ENCODE measurements around the gene BSND.
"Not testable (repeated sequence)": the region's sequence is repeated elsewhere in the genome, so short reads cannot be mapped to it uniquely, and the experiment has no call there.

BSND gene
- 0 to 0.13 reads per million in 2 donors for total RNA-seq

DNA sequence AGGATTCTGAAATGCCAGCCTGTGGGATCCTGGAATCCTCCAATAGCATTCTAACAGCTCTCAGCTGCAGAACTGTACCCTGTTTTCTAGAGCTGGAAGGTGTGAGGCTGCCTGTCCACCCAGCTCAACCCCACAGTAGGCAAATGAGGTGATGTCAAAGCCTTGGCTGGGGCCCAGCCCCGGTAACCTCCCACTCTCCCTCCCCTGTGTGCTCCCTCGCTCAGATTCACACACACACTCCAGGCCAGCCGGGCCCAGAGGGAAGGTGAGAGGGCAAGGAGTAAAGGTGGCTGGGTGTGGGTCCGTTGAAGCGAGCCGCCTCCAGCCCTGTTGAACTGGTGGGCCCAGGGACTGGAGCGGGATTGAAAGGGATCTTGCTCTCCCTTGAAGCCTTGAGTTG lies at the start of gene BSND:
Gene BSND, plus strand, starts transcription at position 257 of the 400 bp plus-strand sequence. CDS start 254 bp downstream, outside the sequence.
- no peak for DNase-seq

DNA sequence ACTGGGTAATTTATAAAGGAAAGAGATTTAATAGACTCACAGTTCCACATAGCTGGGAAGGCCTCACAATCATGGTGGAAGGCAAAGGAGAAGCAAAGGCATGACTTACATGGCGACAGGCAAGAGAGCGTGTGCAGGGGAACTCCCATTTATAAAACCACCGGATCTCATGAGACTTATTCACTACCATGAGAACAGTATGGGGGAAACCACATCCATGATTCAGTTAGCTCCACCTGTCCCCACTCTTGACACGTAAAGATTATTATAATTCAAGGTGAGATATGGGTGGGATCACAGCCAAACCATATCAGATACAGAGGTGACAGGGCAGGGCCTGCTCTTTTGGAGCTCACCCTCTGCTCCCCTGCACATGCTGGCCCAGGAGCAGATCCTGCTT lies 49.7 kb upstream of the BSND start:
- DNase-seq, result peak in 2 of 5 experiments; percentile 9 to 50

GRCh38 chr1:54950006-54950368 lies 48.7 kb upstream of the BSND start:
- no peak for DNase-seq

DNA sequence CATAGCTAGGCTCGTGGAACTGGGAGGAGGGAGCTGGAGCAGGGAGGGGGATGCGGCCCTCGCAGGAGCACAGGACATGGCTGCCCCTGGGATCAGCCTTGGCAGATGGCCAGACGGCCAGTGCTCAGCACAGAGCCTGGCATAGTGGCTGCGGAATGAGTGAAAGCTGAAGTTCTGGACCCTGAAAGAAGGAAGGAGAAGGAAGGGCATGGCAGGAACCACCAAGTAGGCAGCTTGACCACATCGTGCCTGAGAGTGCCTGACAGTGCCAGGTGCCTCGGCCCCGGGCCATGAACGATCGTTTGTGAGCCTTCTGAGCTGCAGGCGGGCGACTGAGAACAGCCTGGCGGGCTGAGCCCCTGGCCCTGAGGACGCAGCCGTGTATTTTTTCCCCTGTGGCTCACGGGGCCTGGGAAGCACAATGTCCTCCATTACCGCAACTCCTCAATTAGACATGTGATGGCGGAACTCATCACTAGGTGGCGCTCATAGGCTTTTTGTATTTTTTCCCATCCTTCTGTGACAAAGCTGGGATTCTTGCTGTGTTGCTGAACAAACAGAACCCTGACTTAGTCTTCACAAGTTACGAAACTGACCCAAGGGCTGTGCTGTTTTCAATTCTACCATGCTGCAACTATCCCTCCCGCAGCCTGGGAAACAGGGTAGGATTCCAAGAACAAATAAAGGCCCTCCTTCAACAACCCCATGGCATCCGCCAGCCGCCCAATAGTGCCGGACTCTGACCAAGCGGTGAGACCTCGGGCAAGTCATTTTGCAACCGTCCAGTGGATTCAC lies 48.2 kb upstream of the BSND start:
- DNase-seq, result peak in 4 of 5 experiments; percentile 14 to 56 (median 19)

GRCh38 chr1:54951810-54952226 lies 46.9 kb upstream of the BSND start:
- DNase-seq, result no peak

DNA sequence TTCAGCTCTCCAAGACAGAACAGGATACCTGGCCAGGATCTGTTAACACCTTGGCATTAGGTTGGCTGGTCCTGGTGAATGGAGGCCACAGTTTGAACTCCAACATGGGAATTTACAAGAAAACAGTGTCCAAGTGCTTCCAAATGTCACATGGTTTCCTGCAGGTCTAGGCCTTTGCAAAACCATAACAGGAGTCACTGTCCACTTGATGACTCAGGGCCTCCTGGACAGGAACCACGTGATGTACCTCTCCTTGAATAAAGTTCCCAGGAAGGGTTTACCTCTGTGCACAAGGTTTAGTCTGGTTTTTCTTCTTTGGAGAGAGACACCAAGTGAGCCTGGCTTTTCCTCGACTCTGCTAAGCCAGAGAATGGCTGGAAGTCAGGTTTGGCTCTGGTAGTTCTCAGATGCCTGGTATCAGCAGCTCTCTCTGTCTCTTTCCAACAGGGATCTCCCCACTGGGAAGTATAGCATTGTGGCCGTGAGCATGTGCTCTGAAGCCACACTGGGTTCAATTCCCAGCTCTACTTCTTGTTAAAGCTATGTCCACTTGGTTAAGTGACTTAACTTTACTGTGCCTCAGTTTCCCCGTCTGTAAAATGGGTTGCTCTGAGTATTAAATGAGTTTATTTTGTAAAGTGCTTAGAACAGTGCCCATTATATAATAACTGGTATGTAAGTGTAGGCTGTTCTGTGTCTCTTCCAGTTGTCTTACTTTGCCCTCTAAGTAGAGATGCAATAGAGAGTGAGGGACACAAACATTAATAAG lies 45.6 kb upstream of the BSND start:
- DNase-seq, result no peak

DNA sequence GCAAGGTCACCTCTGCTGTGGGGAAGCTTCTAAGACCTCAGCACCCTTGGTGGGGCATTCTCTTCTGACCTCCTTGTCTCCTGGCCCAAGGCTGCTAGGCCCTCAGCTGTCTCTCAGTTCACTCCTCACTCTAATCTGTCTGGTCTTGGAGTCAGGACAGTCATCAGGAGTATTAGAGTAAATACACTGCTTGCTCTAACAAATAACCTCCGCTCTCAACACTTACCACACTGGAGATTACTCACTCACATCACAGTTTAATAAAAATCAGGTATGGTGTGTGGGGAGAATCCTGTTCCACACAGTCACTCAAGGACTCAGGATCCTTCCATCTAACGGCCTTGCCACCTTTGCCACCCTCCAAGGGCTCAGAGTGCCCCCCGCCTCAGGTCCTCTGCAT lies 44.9 kb upstream of the BSND start:
- no peak for DNase-seq

GRCh38 chr1:54955359-54955758 lies 43.4 kb upstream of the BSND start:
- DNase-seq, result no peak

GRCh38 chr1:54956726-54957125 lies 42.0 kb upstream of the BSND start:
- DNase-seq, result no peak

DNA sequence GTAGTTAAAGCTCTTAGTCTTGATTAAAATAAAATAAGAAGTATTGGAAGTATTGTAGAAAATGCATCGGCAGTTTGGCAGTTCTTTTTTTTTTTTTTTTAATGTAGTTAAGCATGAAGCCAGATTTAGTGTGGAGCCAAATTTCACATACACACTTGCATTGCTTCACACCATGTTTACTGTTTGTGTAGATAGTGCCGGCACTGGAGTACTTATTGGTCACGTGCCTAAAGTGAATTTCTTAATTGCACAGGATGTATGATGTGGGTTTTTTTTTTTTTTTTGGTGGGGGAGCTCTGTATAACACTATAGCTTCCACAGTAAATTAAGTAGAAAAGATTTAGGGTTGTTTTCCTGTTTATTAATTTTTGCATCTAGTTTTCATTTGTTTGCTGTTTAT lies 39.5 kb upstream of the BSND start:
- DNase-seq, result no peak

DNA sequence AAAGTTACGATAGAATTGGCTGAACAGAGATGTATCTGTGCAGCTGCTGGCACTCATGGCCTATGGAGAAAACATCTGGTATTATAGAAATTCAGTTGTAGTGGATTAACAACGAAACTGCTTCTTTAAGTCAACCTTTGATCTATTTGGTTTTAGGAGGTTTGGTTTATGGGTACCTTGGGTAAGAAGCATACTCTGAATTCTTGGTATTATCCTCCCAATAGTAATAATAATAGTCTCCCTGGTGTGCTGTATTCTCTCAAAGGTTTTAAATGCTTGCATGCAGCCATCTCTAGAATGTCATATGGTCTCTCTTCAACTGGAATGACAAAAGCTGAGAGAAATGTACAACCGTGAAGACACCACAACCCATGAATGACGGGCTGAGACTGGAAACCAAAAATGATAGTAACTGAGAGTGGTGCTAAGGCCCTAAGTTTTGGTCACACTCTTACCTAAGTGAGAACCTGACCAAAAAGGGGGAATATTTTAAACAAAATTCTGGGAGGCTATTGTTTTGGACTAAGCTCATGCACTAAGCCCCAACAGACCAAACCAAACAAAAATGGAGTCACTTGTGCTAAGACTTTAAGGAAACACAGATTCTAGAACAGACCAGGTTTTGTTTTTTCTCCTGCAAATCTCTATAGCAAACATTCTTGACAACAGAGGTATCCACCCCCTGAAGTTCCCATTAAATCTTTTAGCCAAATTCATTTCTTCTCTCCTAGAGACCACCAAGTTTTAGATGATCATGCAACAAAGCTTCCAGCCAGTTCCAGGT lies 35.9 kb upstream of the BSND start:
- DNase-seq, result peak in 1 of 5 experiments; percentile 23

DNA sequence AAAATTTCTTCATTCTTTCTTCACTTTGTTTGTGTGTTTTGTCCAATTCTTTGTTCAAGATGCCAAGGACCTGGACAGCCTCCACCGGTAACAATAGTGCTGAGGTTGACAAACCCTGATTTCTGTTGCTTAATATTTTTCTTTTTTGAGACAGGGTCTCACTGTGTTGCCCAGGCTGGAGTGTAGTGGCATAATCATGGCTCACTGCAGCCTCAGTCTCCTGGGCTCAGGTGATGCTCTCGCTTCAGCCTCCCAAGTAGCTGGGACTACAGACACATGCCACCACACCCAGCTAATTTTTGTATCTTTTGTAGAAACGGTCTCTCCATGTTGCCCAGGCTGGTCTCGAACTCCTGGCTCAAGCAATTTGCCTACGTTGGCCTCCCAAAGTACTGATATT lies 34.9 kb upstream of the BSND start:
- not testable (repeated sequence) for DNase-seq

DNA sequence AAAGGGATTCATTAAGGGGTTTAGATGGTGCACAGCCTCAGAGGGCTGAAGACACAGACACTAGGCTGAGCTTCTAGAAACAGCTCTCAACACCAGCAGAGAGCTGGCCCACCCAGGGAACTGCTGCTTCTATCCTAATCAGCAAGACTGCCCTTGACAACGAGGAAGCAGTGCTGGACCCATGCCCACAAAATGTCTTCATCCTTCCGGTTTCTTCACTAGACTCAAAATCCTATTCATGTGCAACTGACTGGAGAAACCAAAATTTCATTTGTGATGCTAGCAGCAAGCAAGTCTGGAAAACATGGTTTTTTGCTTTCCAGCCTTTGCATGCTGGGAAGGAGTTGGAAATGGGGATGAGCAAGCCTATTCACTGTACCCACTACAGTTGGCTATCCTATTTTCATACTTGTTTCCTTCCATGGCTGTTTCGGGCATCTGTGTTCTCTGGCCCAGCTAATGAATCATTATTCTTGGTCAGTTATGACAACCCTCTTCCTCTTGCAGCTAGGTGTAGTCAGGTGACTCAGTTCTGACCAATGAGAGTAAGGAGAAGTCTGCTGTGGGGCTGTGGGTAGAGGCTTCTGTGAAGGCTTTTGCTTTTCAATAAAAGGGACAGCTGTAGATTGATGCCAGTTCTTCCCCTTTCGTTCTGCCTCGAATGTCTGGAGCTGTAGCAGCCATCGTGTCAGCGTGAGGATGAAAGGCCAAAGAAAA lies 33.0 kb upstream of the BSND start:
- DNase-seq, result peak in 1 of 5 experiments; percentile 25

GRCh38 chr1:54967372-54967771 lies 31.4 kb upstream of the BSND start:
- no peak for DNase-seq

- DNase-seq, result no peak
These were observed 30.2 kb upstream of the BSND start for GRCh38 chr1:54968551-54968950.

DNA sequence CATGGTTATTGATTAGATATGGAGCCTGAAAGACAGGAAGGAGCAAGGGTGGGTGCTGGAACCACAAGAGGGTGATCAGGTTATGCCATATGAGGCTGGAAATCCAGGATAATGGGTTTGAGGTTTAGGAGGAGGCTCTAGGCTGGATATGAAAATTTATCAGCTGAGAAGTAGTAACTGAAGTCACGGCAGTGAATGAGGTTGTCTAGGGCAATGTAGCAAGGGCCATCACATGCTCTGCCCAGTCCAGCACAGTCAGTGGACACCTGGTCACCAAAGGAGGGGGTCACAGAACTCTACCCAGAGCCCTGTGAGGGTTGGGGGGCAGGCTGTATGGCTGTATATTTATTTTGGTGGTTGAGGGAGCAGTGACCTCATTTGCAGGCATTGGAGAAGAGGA lies 28.9 kb upstream of the BSND start:
- no peak for DNase-seq

DNA sequence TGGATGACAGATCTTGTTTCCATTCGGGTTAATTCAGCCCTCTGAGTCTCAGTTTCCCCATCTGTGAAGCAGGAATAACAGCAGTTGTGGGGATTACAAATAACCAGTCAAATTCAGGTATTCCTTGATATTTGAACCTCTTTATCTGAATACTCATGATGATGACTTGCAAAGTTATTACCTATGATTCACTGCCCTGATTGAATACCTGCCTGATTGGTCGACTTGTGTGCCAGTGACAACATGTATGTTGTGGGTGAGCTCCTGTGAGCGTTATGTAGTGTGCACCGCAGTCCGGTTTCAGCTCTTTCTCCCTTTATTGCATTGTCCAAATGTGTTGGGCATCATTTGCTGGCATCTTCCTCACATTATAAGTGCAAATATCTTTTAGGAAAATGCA lies 27.8 kb upstream of the BSND start:
- DNase-seq, result no peak

- DNase-seq, result peak in 1 of 5 experiments; percentile 25
These were observed 27.4 kb upstream of the BSND start for GRCh38 chr1:54971317-54971791.

- no peak for DNase-seq
These were observed 26.3 kb upstream of the BSND start for GRCh38 chr1:54972436-54972835.

DNA sequence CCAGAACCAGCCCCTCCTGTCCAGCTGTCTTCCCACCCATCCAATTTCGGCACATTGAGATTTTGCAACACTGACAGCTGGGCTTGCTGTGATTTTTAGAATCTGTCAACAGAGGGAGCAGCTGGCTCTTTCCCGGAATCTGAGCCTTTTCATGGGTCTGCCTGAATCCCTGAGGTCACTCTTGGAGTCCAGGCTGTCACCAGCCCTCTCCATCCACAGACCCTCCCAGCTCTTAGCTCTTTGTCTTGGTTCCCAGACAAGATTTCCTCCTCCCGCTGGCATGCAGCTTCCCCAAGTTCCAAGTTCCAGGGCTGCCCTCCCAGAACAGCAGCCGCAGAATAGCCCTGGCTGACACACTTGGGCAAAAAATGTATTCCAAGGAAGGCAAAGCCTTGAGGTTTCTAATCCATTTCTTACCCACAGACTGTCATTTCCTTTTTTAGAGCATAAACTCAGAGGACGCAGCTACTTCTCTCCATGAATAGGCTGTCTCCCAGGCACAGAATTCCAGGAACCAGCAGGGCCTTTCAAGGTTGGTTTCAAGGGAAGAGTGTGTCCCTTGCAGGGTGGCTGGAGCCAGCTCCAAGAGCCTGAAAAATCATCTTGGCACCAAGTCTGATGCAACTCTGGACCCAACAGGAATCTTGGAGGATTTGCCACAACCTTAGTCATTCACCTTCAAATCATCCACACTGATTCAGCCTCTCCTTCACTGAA lies 25.4 kb upstream of the BSND start:
- DNase-seq, result no peak

DNA sequence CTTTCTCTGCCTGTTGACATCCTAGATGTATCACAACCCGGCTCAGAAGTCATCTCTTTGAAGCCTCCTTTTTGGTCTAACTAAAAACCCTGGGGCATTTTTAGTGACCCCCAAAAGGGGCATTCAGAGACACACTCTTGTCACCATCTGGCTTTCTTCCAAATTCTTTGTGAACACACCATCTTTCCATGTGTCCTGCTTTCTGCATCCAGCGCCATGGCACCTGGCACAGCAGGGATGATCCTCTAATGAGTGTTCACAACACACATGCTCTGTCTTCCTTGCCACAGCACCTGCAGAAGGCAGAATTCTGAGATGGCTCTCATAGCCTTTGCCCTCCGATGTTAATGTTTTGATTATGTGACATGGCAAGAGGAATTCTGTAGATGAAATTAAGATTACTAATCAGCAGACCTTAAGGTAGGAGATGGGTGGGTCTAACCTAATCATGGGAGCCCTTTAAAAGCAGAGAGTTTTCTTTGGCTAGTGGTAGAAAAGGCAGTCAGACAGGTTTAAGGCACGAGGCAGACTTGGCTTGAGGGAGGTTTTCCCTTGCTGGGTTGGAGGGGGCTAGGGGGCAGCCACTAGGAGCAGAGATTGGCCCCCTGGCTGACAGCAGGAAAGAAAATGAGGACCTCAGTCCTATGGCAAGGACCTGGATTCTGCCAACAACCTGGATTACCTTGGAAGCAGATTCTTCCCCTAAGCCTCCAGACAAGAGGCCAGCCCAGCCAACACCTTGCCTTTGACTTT lies 23.2 kb upstream of the BSND start:
- no peak for DNase-seq
